Lung (tissue), 12 donors: ENCODE results near the gene KLHL29. TPM values are rescaled to one million over a fixed set of nuclear protein-coding genes. Genes with fewer than 3 reads are reported as not detected.

Experiments used
- ATAC-seq: fragments of 200-7000 bp; cut with Tn5 transposase; one replicate; pipeline ENCODE4 v1.9.1; 2020; ENCODE audit warnings: moderate number of reproducible peaks; ENCODE audit not compliant: insufficient read depth, low FRiP score
- DNase-seq, 3 donors: peaks; one replicate each; pipeline ENCODE4 v3.0.0-alpha.2; 2013 to 2017
- H3K27ac ChIP-seq, 2 donors: one replicate each; pipeline ENCODE4 v1.5.1; 2013; ENCODE audit warnings: mild to moderate bottlenecking in 2 of 2, moderate library complexity in 2 of 2, control low read depth in 1 of 2, inconsistent platforms in 1 of 2, low read depth in 1 of 2, low read length in 1 of 2
- H3K27me3 ChIP-seq, 3 donors: one replicate each; pipeline ENCODE4 v1.5.1; 2013; ENCODE audit warnings: low read length in 2 of 3; ENCODE audit not compliant: control insufficient read depth in 3 of 3, insufficient read depth in 3 of 3
- H3K36me3 ChIP-seq, 4 donors: one replicate each; pipeline ENCODE4 v1.5.1; 2013; ENCODE audit warnings: low read length in 4 of 4, mild to moderate bottlenecking in 1 of 4, moderate library complexity in 1 of 4; ENCODE audit not compliant: control insufficient read depth in 4 of 4, insufficient read depth in 4 of 4
- H3K4me1 ChIP-seq, 5 donors: one replicate each; pipeline ENCODE4 v1.5.1; 2013; ENCODE audit warnings: low read length in 5 of 5, mild to moderate bottlenecking in 2 of 5, moderate library complexity in 1 of 5; ENCODE audit not compliant: control insufficient read depth in 5 of 5, insufficient read depth in 5 of 5
- H3K4me3 ChIP-seq: one replicate; pipeline ENCODE4 v1.5.1; 2013; ENCODE audit warnings: mild to moderate bottlenecking, control low read depth, moderate library complexity
- H3K9ac ChIP-seq, 2 donors: one replicate each; pipeline ENCODE4 v1.5.1; 2013; ENCODE audit warnings: low read length in 2 of 2, control low read depth in 1 of 2; ENCODE audit not compliant: insufficient read depth in 1 of 2
- H3K9me3 ChIP-seq, 4 donors: one replicate each; pipeline ENCODE4 v1.5.1; 2013; ENCODE audit warnings: low read length in 3 of 4, mild to moderate bottlenecking in 1 of 4, moderate library complexity in 1 of 4; ENCODE audit not compliant: control insufficient read depth in 4 of 4, insufficient read depth in 3 of 4
- WGBS, 2 donors: extraction: QIAGEN DNeasy Blood & Tissue Kit; methylation state at CpG; one replicate each; pipeline ENCODE4 v1.1.7; 2013; 5-methylcytosine and 5-hydroxymethylcytosine counted together
- polyA plus RNA-seq, 2 donors: library from polyadenylated mRNA; stranded (reverse); fragments of 200-250 nt; gene quantifications; one replicate each; pipeline ENCODE4 v1.2.1, GENCODE V29; 2013
- total RNA-seq, 2 donors: library from RNA; depleted of rRNA in 1 of 2; stranded (reverse); fragments of >200 nt in 1 of 2; gene quantifications; one replicate each; pipeline ENCODE4 v1.2.1, GENCODE V29; 2014 to 2021
- TF ChIP-seq, protein P1 (sequence below): IDR thresholded peaks from 2 replicates; pipeline ENCODE4 v1.5.1; 2012; ENCODE audit warnings: mild to moderate bottlenecking; ENCODE audit errors: control extremely low read depth, extremely low read depth
- donor health status: control.
- donor health status: control.
- donor health status: Bipolar disorder and iron deficiency.
- donor health status: healthy.
- donor health status: DM: yes; HTN: yes; CAD: no.

The KLHL29 gene
- total and polyA plus RNA-seq, 4 donors: 2.7 to 16.2 (median 3.5) TPM

DNA sequence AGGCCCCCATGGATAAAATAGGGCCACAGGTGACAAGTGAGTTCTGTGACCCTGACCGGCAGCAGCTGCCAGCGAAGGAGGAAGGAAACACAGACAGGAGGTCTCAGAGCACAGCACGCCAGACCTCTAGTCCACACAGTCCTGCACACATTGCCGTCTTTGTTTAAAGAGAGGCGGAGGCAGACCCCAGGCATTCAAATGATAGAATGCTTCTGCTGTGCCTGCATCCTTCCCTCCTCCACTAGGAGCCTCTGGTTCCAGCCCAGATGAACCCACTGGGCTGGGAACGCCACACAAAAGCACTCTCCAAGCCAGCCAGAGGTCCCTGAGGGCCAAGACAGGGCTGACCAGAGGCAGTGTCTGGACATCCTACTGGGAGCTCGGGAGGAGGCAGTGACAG lies 118.7 kb downstream of the KLHL29 start:
- TF ChIP-seq, protein P1, sequence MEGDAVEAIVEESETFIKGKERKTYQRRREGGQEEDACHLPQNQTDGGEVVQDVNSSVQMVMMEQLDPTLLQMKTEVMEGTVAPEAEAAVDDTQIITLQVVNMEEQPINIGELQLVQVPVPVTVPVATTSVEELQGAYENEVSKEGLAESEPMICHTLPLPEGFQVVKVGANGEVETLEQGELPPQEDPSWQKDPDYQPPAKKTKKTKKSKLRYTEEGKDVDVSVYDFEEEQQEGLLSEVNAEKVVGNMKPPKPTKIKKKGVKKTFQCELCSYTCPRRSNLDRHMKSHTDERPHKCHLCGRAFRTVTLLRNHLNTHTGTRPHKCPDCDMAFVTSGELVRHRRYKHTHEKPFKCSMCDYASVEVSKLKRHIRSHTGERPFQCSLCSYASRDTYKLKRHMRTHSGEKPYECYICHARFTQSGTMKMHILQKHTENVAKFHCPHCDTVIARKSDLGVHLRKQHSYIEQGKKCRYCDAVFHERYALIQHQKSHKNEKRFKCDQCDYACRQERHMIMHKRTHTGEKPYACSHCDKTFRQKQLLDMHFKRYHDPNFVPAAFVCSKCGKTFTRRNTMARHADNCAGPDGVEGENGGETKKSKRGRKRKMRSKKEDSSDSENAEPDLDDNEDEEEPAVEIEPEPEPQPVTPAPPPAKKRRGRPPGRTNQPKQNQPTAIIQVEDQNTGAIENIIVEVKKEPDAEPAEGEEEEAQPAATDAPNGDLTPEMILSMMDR: no peak
- no peaks in the 10 kb centered on the region for H3K27me3 ChIP-seq
- no peaks in the 10 kb centered on the region for H3K9me3 ChIP-seq
- DNase-seq (no peak), ATAC-seq (no peak)
- H3K36me3 ChIP-seq: no peaks in the 10 kb centered on the region
- H3K27ac ChIP-seq: no peak overlapping the region
- no peak overlapping the region for H3K4me3 ChIP-seq
- H3K4me1 ChIP-seq: peaks cover 0 to 53% (median 19%) of the 10 kb centered on the region in 5 donors
- no peak overlapping the region for H3K9ac ChIP-seq
- WGBS, 2 donors: 39 to 59% methylated on average over 7 of the region's 7 CpGs

DNA sequence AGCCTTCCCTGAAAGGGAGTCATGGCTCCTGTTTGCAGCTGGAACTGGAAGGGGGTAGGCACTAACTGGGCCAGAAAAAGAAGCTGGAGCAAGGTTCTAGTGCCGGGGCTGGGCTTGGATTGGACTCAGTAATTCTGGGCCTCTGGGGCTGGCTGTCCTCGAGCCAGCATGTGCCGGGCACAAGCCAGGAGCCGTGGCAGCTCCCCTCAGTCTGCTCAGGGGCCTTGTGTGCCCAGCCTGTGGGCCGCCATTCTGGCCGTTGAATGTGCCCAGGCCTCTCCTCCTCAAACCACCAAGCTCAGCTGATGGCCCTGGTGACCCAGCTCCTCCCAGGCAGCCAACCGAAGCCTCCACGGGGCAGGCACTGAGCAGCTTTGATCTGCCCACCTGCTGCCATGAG lies 119.6 kb downstream of the KLHL29 start:
- TF ChIP-seq, protein P1: no peak
- WGBS, 2 donors: 88 to 96% methylated on average over 8 of the region's 8 CpGs
- no peak overlapping the region for H3K27ac ChIP-seq

DNA sequence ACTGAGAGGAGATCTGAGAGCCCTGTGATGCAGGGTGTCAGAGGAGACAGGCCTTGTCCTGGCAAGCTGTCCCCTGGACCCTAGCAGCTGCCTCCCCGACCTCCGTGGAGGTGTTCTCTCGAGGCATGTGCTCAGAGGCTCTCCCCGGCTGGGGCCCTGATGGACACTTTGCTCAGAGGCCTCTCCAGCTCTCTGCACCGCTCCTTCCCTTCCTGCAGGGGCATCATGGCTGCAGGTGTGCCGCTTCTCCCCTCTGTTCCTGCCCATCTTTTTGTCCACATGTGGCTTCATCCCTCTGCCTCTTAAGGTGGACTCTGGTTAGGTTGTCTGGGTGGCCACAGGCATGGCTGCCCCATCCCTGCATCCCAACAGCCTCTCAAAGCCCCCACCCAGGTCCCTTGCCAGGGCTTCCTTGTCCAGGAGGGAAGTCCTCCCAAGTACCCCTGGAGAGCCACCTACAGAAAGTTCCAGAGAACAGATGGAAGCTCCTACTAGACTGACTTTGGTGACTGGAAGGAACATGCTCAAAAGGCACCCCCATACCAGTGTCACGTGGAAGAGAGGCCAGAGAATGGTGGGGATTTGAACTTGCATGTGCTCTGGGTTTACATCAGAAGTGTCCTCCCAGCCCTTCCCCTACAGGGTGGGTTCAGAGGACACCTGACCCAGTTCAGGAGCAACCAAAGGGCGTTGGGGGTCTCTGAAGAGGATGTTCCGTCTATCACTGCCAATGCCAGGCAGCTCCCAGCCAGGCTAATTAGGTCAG lies 120.4 kb downstream of the KLHL29 start:
- peaks cover 0 to 2% (median 0%) of the 10 kb centered on the region in 3 donors for H3K27me3 ChIP-seq
- ATAC-seq: no peak
- no peak overlapping the region for H3K4me3 ChIP-seq
- no peak overlapping the region for H3K27ac ChIP-seq
- no peak overlapping the region for H3K9ac ChIP-seq
- H3K9me3 ChIP-seq: no peaks in the 10 kb centered on the region
- DNase-seq: no peak
- WGBS, 2 donors: 91 to 96% methylated on average over 9 of the region's 9 CpGs
- TF ChIP-seq, protein P1: no peak
- H3K36me3 ChIP-seq: no peaks in the 10 kb centered on the region
- peaks cover 0 to 59% (median 14%) of the 10 kb centered on the region in 5 donors for H3K4me1 ChIP-seq

More for the DNA sequence above, 119.6 kb downstream of the KLHL29 start:
- Histone ChIP-seq H3K4me3 (no peak overlapping the region), H3K36me3 (no peaks in the 10 kb centered on the region), H3K9ac (no peak overlapping the region), H3K4me1 (peaks cover 0 to 57% (median 14%) of the 10 kb centered on the region in 5 donors), H3K27me3 (no peaks in the 10 kb centered on the region), H3K9me3 (no peaks in the 10 kb centered on the region)
- no peak for DNase-seq
- no peak for ATAC-seq
